ENCODE results near the gene LGALS4.

GRCh38 chr19:38853214-38853613, 40.5 kb upstream of the LGALS4 start:
- TF ChIP-seq EP300 (IDR thresholded peaks at IDR 0.05; ENCODE audit: borderline replicate concordance) (no peak), RAD21 (IDR thresholded peaks at IDR 0.05; ENCODE audit: low read depth) (no peak)
